Ovary (tissue), 3 donors: Measurements from ENCODE around the gene IL1R1.

Source experiments
- POLR2A ChIP-seq: fragments of 450-650 bp; IDR thresholded peaks from one replicate; pipeline ENCODE4 v1.6.1; 2017; ENCODE audit warnings: antibody characterized with exemption, mild to moderate bottlenecking, moderate library complexity
- TF ChIP-seq, protein P1 (sequence below), 3 donors: fragments of 450-650 bp in 2 of 3; fragments of 200-600 bp in 1 of 3; IDR thresholded peaks; one replicate each; pipeline versions ENCODE4 v1.5.1 to v1.8.0; 2016 to 2022; ENCODE audit warnings: antibody characterized with exemption in 3 of 3, mild to moderate bottlenecking in 1 of 3
- donor health status: DM: no; HTN: no; CAD: no.

DNA sequence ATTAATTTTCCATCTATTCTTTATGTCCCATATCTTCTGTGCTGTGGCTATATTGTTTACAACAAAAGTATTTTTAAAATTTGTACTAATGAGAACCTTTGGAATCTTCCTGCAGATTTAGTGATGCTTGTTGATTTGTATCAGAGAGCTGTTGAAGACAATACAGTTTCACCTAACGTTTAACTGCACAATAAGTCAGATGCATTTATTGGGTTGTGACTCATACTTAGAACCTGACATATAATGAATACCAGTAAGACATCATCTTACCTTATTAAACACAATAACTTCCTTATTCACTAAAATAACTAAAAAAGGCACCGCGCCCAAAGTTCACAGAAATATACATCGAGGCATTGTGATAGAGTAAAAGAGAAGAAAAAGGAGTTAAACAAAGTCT lies 43.8 kb upstream of the IL1R1 start:
- TF ChIP-seq, protein P1, sequence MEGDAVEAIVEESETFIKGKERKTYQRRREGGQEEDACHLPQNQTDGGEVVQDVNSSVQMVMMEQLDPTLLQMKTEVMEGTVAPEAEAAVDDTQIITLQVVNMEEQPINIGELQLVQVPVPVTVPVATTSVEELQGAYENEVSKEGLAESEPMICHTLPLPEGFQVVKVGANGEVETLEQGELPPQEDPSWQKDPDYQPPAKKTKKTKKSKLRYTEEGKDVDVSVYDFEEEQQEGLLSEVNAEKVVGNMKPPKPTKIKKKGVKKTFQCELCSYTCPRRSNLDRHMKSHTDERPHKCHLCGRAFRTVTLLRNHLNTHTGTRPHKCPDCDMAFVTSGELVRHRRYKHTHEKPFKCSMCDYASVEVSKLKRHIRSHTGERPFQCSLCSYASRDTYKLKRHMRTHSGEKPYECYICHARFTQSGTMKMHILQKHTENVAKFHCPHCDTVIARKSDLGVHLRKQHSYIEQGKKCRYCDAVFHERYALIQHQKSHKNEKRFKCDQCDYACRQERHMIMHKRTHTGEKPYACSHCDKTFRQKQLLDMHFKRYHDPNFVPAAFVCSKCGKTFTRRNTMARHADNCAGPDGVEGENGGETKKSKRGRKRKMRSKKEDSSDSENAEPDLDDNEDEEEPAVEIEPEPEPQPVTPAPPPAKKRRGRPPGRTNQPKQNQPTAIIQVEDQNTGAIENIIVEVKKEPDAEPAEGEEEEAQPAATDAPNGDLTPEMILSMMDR (IDR thresholded peaks at IDR 0.05), result no peak
- no peak for TF ChIP-seq POLR2A
